ENCODE results near the gene SEPTIN14.
"Not testable (repeated sequence)": the region's sequence is repeated elsewhere in the genome, so short reads cannot be mapped to it uniquely, and the experiment has no call there.

DNA sequence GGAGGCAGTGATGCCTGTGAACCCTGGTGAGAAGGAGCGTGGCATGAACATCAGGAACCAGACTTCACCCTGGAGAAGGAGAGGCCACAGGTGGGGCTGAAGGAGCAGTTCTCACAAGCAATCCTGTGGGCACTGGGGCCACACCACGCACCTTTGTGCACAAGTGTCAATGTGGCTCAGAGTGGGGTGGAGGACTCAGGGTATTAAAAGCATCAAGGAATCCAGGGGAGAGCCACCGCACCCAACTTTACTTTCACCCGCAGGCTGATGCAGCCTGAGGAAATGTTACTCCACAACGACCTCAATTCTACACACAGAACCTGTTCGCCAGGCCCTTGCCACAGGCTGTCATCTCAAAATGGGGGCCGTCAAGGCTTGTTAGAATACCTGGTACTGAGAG, 77.1 kb downstream of the SEPTIN14 start:
- TF ChIP-seq MAZ (IDR thresholded peaks at IDR 0.05; ENCODE audit: borderline replicate concordance, low read depth, low read length); RAD21 (IDR thresholded peaks at IDR 0.05; ENCODE audit: low read length); BHLHE40 (IDR thresholded peaks at IDR 0.05; ENCODE audit: low read depth, low read length); POLR2A (IDR thresholded peaks at IDR 0.05; ENCODE audit: low read depth, low read length); SMC3 (IDR thresholded peaks at IDR 0.05; ENCODE audit: low read depth, low read length); FOS (IDR thresholded peaks at IDR 0.05; ENCODE audit: low read depth, low read length); NFE2L2 (IDR thresholded peaks at IDR 0.05; ENCODE audit: low read depth, low read length); MAFK (IDR thresholded peaks at IDR 0.05; ENCODE audit: low read depth, low read length); RCOR1 (IDR thresholded peaks at IDR 0.05; ENCODE audit: insufficient replicate concordance, low read length); USF2 (IDR thresholded peaks at IDR 0.05; ENCODE audit: low read depth, low read length); CEBPB (IDR thresholded peaks at IDR 0.05; ENCODE audit: low read depth, low read length): not testable (repeated sequence)
- TF ChIP-seq, protein P1, sequence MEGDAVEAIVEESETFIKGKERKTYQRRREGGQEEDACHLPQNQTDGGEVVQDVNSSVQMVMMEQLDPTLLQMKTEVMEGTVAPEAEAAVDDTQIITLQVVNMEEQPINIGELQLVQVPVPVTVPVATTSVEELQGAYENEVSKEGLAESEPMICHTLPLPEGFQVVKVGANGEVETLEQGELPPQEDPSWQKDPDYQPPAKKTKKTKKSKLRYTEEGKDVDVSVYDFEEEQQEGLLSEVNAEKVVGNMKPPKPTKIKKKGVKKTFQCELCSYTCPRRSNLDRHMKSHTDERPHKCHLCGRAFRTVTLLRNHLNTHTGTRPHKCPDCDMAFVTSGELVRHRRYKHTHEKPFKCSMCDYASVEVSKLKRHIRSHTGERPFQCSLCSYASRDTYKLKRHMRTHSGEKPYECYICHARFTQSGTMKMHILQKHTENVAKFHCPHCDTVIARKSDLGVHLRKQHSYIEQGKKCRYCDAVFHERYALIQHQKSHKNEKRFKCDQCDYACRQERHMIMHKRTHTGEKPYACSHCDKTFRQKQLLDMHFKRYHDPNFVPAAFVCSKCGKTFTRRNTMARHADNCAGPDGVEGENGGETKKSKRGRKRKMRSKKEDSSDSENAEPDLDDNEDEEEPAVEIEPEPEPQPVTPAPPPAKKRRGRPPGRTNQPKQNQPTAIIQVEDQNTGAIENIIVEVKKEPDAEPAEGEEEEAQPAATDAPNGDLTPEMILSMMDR (conservative IDR thresholded peaks at IDR 0.05; ENCODE audit: low read depth, low read length), result not testable (repeated sequence)
- TF ChIP-seq, protein P2, sequence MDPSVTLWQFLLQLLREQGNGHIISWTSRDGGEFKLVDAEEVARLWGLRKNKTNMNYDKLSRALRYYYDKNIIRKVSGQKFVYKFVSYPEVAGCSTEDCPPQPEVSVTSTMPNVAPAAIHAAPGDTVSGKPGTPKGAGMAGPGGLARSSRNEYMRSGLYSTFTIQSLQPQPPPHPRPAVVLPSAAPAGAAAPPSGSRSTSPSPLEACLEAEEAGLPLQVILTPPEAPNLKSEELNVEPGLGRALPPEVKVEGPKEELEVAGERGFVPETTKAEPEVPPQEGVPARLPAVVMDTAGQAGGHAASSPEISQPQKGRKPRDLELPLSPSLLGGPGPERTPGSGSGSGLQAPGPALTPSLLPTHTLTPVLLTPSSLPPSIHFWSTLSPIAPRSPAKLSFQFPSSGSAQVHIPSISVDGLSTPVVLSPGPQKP (IDR thresholded peaks at IDR 0.05; ENCODE audit: borderline replicate concordance, low read depth, low read length), result not testable (repeated sequence)
